ENCODE measurements around the gene ZBBX.

Gene ZBBX

GRCh38 chr3:167375478-167375877 is 4.6 kb downstream of the ZBBX start:
- FAIRE-seq, result no peak
- no peak for DNase-seq (ENCODE audit: insufficient read length, low spot score)
- TF ChIP-seq PAX5 (IDR thresholded peaks at IDR 0.05; ENCODE audit: insufficient read depth, low read length, severe bottlenecking) (no peak), POU2F2 (IDR thresholded peaks at IDR 0.05; ENCODE audit: low read depth, low read length) (no peak), SPI1 (IDR thresholded peaks at IDR 0.05; ENCODE audit: low read depth, low read length) (no peak), POLR2AphosphoS5 (IDR thresholded peaks at IDR 0.05; ENCODE audit: low read depth, low read length) (no peak), TAF1 (IDR thresholded peaks at IDR 0.05; ENCODE audit: low read depth, low read length) (no peak), POLR2A (IDR thresholded peaks at IDR 0.05; ENCODE audit: low read depth, low read length) (no peak)

DNA sequence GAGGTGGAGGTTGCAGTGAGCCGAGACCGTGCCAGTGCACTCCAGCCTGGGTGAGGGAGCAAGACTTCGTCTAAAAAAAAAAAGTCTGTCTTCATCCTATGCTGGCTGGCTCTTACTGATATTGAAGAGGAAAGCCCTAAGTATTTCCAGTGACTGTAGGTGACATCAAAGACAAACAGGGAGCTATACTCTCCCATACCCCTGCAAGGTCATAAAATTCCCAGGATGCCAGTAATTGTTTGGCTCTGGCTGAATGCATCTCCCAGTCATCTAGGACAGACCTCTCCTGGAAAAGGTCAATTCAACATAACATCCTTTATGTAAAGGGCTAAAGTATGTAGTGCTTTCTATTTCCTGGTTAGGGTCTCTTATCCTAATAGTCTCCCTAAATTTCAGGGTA is 8.0 kb downstream of the ZBBX start:
- DNase-seq (ENCODE audit: insufficient read length, low spot score) (no peak), FAIRE-seq (no peak)
- TF ChIP-seq SPI1 (IDR thresholded peaks at IDR 0.05; ENCODE audit: low read depth, low read length) (no peak), POLR2A (IDR thresholded peaks at IDR 0.05; ENCODE audit: low read depth, low read length) (no peak), PAX5 (IDR thresholded peaks at IDR 0.05; ENCODE audit: insufficient read depth, low read length, severe bottlenecking) (no peak), POLR2AphosphoS5 (IDR thresholded peaks at IDR 0.05; ENCODE audit: low read depth, low read length) (no peak), POU2F2 (IDR thresholded peaks at IDR 0.05; ENCODE audit: low read depth, low read length) (no peak), TAF1 (IDR thresholded peaks at IDR 0.05; ENCODE audit: low read depth, low read length) (no peak)

- TF ChIP-seq SPI1 (IDR thresholded peaks at IDR 0.05; ENCODE audit: low read depth, low read length) (no peak), POLR2A (IDR thresholded peaks at IDR 0.05; ENCODE audit: low read depth, low read length) (no peak), POLR2AphosphoS5 (IDR thresholded peaks at IDR 0.05; ENCODE audit: low read depth, low read length) (no peak), TAF1 (IDR thresholded peaks at IDR 0.05; ENCODE audit: low read depth, low read length) (no peak), PAX5 (IDR thresholded peaks at IDR 0.05; ENCODE audit: insufficient read depth, low read length, severe bottlenecking) (no peak), POU2F2 (IDR thresholded peaks at IDR 0.05; ENCODE audit: low read depth, low read length) (no peak)
- DNase-seq (ENCODE audit: insufficient read length, low spot score) (no peak), FAIRE-seq (no peak)
These were observed 18.1 kb downstream of the ZBBX start for GRCh38 chr3:167361948-167362347.

DNA sequence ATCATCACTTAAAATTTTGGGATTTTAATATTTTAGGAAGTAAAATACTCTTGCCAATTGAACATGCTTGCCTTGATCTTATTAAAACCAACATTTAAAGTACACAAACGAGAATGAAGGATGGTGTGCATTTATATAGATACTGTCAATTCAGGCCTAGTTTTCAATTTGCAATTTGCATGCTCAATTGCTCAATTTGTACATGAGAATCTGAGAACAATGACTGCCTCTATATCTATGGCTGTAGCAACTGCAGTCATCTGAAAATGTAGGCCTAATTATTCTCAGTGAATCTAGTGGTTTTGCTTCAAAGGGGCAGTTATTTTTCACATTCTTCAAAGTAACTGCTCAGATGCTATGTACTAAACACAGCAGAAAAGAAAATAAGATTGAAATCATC is 18.8 kb downstream of the ZBBX start:
- DNase-seq (ENCODE audit: insufficient read length, low spot score), result no peak
- TF ChIP-seq PAX5 (IDR thresholded peaks at IDR 0.05; ENCODE audit: insufficient read depth, low read length, severe bottlenecking) (no peak), POU2F2 (IDR thresholded peaks at IDR 0.05; ENCODE audit: low read depth, low read length) (no peak), TAF1 (IDR thresholded peaks at IDR 0.05; ENCODE audit: low read depth, low read length) (no peak)
- no peak for FAIRE-seq

DNA sequence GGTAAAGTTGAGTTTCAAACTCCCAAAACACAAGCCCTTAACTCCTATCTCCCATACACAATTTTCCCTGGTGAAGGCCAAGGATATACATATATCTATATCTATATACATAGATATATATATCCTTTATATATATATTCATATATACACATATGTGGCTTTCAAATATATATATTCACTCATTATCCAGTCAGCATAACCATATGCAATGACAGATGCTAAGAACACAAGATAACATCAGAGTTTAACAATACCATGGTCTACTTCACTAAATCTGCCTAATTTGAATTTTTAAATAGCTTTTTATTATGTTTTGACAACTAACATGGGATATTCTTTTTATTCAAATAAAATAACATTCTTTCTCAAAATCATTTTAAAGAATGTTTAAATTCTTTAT is 24.7 kb downstream of the ZBBX start:
- no peak for FAIRE-seq
- TF ChIP-seq POLR2AphosphoS5 (IDR thresholded peaks at IDR 0.05; ENCODE audit: low read depth, low read length) (no peak), POLR2A (IDR thresholded peaks at IDR 0.05; ENCODE audit: low read depth, low read length) (no peak), PAX5 (IDR thresholded peaks at IDR 0.05; ENCODE audit: insufficient read depth, low read length, severe bottlenecking) (no peak), TAF1 (IDR thresholded peaks at IDR 0.05; ENCODE audit: low read depth, low read length) (no peak), SPI1 (IDR thresholded peaks at IDR 0.05; ENCODE audit: low read depth, low read length) (no peak), POU2F2 (IDR thresholded peaks at IDR 0.05; ENCODE audit: low read depth, low read length) (no peak)
- no peak for DNase-seq (ENCODE audit: insufficient read length, low spot score)

DNA sequence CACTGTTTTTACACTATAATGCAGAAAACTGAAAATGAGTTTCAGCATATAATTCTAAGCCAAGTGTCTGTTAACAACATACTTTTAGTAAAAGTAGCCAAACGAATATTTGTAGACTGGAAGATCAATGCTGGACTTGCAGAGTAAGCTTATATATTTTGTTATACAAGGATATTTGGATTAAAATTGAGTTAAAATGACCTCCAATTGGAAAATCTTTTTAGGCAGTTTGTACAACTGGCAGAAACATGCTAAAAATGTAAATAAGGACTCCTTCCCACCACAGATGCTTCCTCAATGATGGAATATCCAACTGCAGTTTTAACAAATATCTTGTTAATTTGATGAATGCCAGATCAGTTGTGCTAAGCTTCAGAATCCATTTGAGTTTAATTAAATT is 25.3 kb downstream of the ZBBX start:
- FAIRE-seq, result no peak
- no peak for TF ChIP-seq TAF1 (IDR thresholded peaks at IDR 0.05; ENCODE audit: low read depth, low read length)
- no peak for TF ChIP-seq POLR2A (IDR thresholded peaks at IDR 0.05; ENCODE audit: low read depth, low read length)
- no peak for TF ChIP-seq SPI1 (IDR thresholded peaks at IDR 0.05; ENCODE audit: low read depth, low read length)
- no peak for TF ChIP-seq POU2F2 (IDR thresholded peaks at IDR 0.05; ENCODE audit: low read depth, low read length)
- no peak for TF ChIP-seq POLR2AphosphoS5 (IDR thresholded peaks at IDR 0.05; ENCODE audit: low read depth, low read length)
- TF ChIP-seq PAX5 (IDR thresholded peaks at IDR 0.05; ENCODE audit: insufficient read depth, low read length, severe bottlenecking), result no peak

GRCh38 chr3:167350245-167350862 is 29.7 kb downstream of the ZBBX start:
- FAIRE-seq (no peak), DNase-seq (ENCODE audit: insufficient read length, low spot score) (no peak)
- TF ChIP-seq SPI1 (IDR thresholded peaks at IDR 0.05; ENCODE audit: low read depth, low read length), result no peak
- no peak for TF ChIP-seq POLR2A (IDR thresholded peaks at IDR 0.05; ENCODE audit: low read depth, low read length)
- no peak for TF ChIP-seq POU2F2 (IDR thresholded peaks at IDR 0.05; ENCODE audit: low read depth, low read length)
- no peak for TF ChIP-seq POLR2AphosphoS5 (IDR thresholded peaks at IDR 0.05; ENCODE audit: low read depth, low read length)
- no peak for TF ChIP-seq TAF1 (IDR thresholded peaks at IDR 0.05; ENCODE audit: low read depth, low read length)
- no peak for TF ChIP-seq PAX5 (IDR thresholded peaks at IDR 0.05; ENCODE audit: insufficient read depth, low read length, severe bottlenecking)

More for the DNA sequence above, 25.3 kb downstream of the ZBBX start:
- DNase-seq (ENCODE audit: insufficient read length, low spot score), result no peak

GRCh38 chr3:167346171-167346570 is 33.9 kb downstream of the ZBBX start:
- DNase-seq (ENCODE audit: insufficient read length, low spot score), result no peak
- TF ChIP-seq TAF1 (IDR thresholded peaks at IDR 0.05; ENCODE audit: low read depth, low read length), result no peak
- no peak for TF ChIP-seq POLR2AphosphoS5 (IDR thresholded peaks at IDR 0.05; ENCODE audit: low read depth, low read length)
- no peak for TF ChIP-seq SPI1 (IDR thresholded peaks at IDR 0.05; ENCODE audit: low read depth, low read length)
- no peak for TF ChIP-seq PAX5 (IDR thresholded peaks at IDR 0.05; ENCODE audit: insufficient read depth, low read length, severe bottlenecking)
- no peak for TF ChIP-seq POLR2A (IDR thresholded peaks at IDR 0.05; ENCODE audit: low read depth, low read length)
- no peak for TF ChIP-seq POU2F2 (IDR thresholded peaks at IDR 0.05; ENCODE audit: low read depth, low read length)
- no peak for FAIRE-seq

- TF ChIP-seq POU2F2 (IDR thresholded peaks at IDR 0.05; ENCODE audit: low read depth, low read length) (no peak), TAF1 (IDR thresholded peaks at IDR 0.05; ENCODE audit: low read depth, low read length) (no peak), SPI1 (IDR thresholded peaks at IDR 0.05; ENCODE audit: low read depth, low read length) (peak; percentile 32; the same call in 1 of the 2 replicates)
- no peak for FAIRE-seq
- DNase-seq (ENCODE audit: insufficient read length, low spot score), result no peak
These were observed 48.9 kb downstream of the ZBBX start for GRCh38 chr3:167330993-167331785.

Measured in GM12891 (cell line).